Parathyroid adenoma (tissue), 2 donors: Measurements from ENCODE around the gene DNAH1.

Experiments
- H2AFZ ChIP-seq: fragments of 300-600 bp; sonication (generic); one replicate; pipeline ENCODE4 v1.7.0; 2017; ENCODE audit warnings: antibody characterized with exemption, mild to moderate bottlenecking
- H3K27ac ChIP-seq: fragments of 300-600 bp; sonication (generic); one replicate; pipeline ENCODE4 v1.7.0; 2017
- H3K27me3 ChIP-seq: fragments of 300-600 bp; sonication (generic); one replicate; pipeline ENCODE4 v1.7.0; 2017; ENCODE audit warnings: low read length; ENCODE audit not compliant: control insufficient read depth, insufficient read depth
- H3K36me3 ChIP-seq: fragments of 300-600 bp; sonication (generic); one replicate; pipeline ENCODE4 v1.7.0; 2017; ENCODE audit warnings: low read length; ENCODE audit not compliant: control insufficient read depth, insufficient read depth
- H3K4me1 ChIP-seq: fragments of 300-600 bp; sonication (generic); one replicate; pipeline ENCODE4 v1.7.0; 2017; ENCODE audit warnings: control low read depth
- H3K4me2 ChIP-seq: fragments of 300-600 bp; sonication (generic); one replicate; pipeline ENCODE4 v1.7.0; 2017; ENCODE audit warnings: low read length
- H3K4me3 ChIP-seq: fragments of 300-600 bp; sonication (generic); one replicate; pipeline ENCODE4 v1.7.0; 2017; ENCODE audit warnings: low read depth, low read length
- H3K79me2 ChIP-seq: fragments of 300-600 bp; sonication (generic); one replicate; pipeline ENCODE4 v1.7.0; 2017; ENCODE audit warnings: control low read depth
- H3K9ac ChIP-seq: fragments of 300-600 bp; sonication (generic); one replicate; pipeline ENCODE4 v1.7.0; 2017; ENCODE audit warnings: mild to moderate bottlenecking
- H3K9me3 ChIP-seq: fragments of 300-600 bp; sonication (generic); one replicate; pipeline ENCODE4 v1.7.0; 2017; ENCODE audit warnings: low read length; ENCODE audit not compliant: control insufficient read depth
- TF ChIP-seq, protein P1 (sequence below): fragments of 300-600 bp; sonication (generic); IDR thresholded peaks from one replicate; pipeline ENCODE4 v1.7.0; 2017; ENCODE audit warnings: antibody characterized with exemption, mild to moderate bottlenecking
- donor health status: primary hyperparathyroidism.

The DNAH1 gene

DNA sequence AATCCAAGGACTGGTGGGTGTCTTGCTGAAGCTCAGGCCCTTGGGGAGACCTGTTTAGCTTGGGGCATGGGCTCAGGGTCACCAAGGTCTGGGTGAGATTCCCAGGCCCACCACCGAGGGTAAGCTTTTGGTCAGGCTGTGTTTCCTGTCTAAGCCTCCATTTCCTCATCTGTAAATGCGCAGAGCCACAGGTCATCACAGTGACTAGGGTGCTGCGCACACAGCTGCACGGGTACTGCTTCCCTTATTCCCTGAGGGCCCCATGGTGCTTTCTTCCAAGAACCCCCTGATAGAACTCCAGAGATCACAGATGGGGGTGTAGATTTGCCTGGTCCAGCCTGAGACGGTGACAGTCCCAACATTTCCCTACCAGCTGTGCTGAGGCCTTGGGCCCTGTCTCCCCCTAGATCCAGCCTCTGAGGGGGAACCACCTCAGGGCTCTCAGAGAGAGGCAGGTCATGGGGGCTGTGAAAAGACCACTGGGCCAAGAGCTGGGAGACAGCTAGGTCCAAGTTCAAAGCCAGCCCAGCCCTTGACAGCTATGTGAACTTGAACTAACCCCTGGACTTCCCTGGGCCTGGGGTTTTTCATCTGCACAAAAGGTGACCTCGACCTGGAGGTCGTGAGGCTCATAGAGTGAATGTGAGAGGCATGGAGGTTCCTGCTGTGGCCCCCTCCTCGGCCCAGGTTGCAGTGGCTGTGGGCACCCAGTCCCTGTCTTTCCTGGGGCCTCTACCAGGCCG is 68.1 kb downstream of the DNAH1 start:
- Histone ChIP-seq H3K27ac (no peak overlapping the region), H3K79me2 (no peaks in the 10 kb centered on the region), H3K27me3 (no peaks in the 10 kb centered on the region), H3K4me2 (no peak overlapping the region), H3K4me1 (no peaks in the 10 kb centered on the region), H3K36me3 (no peaks in the 10 kb centered on the region), H2AFZ (no peak overlapping the region), H3K9me3 (no peaks in the 10 kb centered on the region), H3K4me3 (no peak overlapping the region), H3K9ac (no peak overlapping the region)
- TF ChIP-seq, protein P1, sequence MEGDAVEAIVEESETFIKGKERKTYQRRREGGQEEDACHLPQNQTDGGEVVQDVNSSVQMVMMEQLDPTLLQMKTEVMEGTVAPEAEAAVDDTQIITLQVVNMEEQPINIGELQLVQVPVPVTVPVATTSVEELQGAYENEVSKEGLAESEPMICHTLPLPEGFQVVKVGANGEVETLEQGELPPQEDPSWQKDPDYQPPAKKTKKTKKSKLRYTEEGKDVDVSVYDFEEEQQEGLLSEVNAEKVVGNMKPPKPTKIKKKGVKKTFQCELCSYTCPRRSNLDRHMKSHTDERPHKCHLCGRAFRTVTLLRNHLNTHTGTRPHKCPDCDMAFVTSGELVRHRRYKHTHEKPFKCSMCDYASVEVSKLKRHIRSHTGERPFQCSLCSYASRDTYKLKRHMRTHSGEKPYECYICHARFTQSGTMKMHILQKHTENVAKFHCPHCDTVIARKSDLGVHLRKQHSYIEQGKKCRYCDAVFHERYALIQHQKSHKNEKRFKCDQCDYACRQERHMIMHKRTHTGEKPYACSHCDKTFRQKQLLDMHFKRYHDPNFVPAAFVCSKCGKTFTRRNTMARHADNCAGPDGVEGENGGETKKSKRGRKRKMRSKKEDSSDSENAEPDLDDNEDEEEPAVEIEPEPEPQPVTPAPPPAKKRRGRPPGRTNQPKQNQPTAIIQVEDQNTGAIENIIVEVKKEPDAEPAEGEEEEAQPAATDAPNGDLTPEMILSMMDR = no peak

DNA sequence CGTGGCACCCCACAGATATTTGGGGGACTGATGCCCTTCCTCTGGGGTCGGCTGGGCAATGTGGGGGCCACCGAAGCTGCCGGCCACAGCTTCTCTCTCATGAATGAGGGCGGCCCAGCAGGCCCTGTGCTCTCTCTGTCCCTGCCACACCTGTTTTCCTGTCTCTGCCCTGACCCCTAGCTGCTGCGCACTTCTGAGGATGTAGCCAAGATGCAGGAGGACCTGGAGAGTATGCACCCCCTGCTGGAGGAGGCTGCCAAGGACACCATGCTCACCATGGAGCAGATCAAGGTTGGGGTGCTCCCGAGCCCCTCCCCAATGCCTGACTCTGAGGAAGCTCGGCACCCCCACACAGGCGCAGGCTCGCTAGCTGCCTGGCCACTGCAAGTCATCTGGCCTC is 69.0 kb downstream of the DNAH1 start:
- TF ChIP-seq, protein P1 = peak; percentile 43

DNA sequence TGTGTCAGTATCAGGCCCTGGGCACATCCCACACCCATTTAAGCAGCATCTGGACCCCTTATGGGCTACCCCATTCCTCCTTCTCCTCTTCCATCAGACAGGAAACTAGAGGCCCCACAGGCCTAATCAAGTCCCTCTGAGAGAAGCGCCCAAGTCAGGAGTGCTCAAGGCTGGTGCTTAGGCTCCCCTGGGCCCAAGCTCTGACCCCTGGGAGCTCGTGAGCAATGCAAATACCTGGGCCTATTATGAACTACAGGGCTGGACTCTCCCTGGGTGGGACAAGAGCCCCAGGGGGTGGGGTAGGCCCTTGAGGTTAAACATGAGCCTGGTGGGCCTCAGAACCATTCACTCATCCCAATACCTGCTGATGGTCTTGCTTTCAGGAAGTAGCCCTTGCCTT is 71.4 kb downstream of the DNAH1 start:
- Histone ChIP-seq H3K9me3 (no peaks in the 10 kb centered on the region), H3K4me3 (no peak overlapping the region), H3K27me3 (no peaks in the 10 kb centered on the region), H3K4me2 (no peak overlapping the region), H3K27ac (no peak overlapping the region), H3K36me3 (no peaks in the 10 kb centered on the region), H3K79me2 (no peaks in the 10 kb centered on the region), H3K9ac (no peak overlapping the region), H2AFZ (no peak overlapping the region), H3K4me1 (no peaks in the 10 kb centered on the region)
- TF ChIP-seq, protein P1 = no peak

More for the DNA sequence above, 69.0 kb downstream of the DNAH1 start:
- Histone ChIP-seq H2AFZ (no peak overlapping the region), H3K4me1 (no peaks in the 10 kb centered on the region), H3K9me3 (no peaks in the 10 kb centered on the region), H3K9ac (no peak overlapping the region), H3K27me3 (no peaks in the 10 kb centered on the region), H3K4me2 (no peak overlapping the region), H3K4me3 (no peak overlapping the region), H3K27ac (no peak overlapping the region), H3K79me2 (no peaks in the 10 kb centered on the region), H3K36me3 (no peaks in the 10 kb centered on the region)

DNA sequence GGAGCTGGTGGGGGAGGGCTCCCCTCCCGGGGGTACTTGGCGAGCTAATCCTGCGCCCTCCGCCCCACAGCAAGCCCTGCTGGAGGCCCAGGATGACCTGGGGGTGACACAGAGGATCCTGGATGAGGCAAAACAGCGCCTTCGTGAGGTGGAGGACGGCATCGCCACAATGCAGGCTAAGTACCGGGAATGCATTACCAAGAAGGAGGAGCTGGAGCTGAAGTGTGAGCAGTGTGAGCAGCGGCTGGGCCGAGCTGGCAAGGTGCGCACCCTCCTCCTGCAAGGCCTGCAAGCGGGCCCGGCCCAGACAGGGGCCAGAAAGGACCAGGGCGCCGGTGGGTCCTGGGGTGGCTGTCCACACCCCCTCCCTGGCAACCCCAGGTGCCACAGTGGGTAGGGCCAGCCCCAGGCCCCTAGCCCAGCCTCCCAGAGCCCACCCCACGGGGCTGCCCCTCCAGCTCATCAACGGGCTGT is 72.3 kb downstream of the DNAH1 start:
- TF ChIP-seq, protein P1 = no peak
- H3K36me3 ChIP-seq = no peaks in the 10 kb centered on the region

GRCh38 chr3:52388933-52389332 is 72.8 kb downstream of the DNAH1 start:
- Histone ChIP-seq H3K36me3 (no peaks in the 10 kb centered on the region), H3K9me3 (no peaks in the 10 kb centered on the region), H3K4me3 (no peak overlapping the region), H3K27ac (no peak overlapping the region), H3K79me2 (no peaks in the 10 kb centered on the region), H3K4me2 (no peak overlapping the region), H2AFZ (no peak overlapping the region), H3K4me1 (no peaks in the 10 kb centered on the region), H3K27me3 (no peaks in the 10 kb centered on the region), H3K9ac (no peak overlapping the region)
- TF ChIP-seq, protein P1 = no peak

More for the DNA sequence above, 72.3 kb downstream of the DNAH1 start:
- no peak overlapping the region for H2AFZ ChIP-seq
- H3K4me1 ChIP-seq = no peaks in the 10 kb centered on the region
- H3K9me3 ChIP-seq = no peaks in the 10 kb centered on the region
- no peak overlapping the region for H3K27ac ChIP-seq
- H3K27me3 ChIP-seq = no peaks in the 10 kb centered on the region
- H3K9ac ChIP-seq = no peak overlapping the region
- H3K4me2 ChIP-seq = no peak overlapping the region
- H3K4me3 ChIP-seq = no peak overlapping the region
- H3K79me2 ChIP-seq = no peaks in the 10 kb centered on the region
